ENCODE data around the gene TMEM267. TPM values are rescaled to one million over a fixed set of nuclear protein-coding genes. Genes with fewer than 3 reads are reported as not detected.

The TMEM267 gene
- total and polyA plus RNA-seq, 2 experiments from 2014 or later, result 6.5 to 11.2 TPM

DNA sequence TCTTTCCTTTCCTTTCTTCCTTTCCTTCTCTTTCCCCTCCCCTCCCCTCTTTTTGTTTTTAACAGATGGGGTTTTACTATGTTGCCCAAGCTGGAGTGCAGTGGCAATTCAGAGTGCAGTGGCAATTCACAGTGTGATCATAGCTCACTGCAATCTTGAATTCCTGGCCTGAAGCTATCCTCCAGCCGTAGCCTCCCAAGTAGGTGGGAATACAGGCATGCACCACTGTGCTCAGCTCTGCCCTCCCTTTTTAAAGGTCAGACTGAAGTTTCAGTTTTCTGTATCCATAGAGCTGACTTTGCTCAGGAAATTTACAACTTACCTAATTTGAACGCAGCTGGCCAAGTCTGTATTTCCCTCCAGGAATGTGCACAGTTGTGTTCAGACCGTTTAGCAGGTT is 72.2 kb downstream of the TMEM267 start (continued):
- TF ChIP-seq, protein P1, sequence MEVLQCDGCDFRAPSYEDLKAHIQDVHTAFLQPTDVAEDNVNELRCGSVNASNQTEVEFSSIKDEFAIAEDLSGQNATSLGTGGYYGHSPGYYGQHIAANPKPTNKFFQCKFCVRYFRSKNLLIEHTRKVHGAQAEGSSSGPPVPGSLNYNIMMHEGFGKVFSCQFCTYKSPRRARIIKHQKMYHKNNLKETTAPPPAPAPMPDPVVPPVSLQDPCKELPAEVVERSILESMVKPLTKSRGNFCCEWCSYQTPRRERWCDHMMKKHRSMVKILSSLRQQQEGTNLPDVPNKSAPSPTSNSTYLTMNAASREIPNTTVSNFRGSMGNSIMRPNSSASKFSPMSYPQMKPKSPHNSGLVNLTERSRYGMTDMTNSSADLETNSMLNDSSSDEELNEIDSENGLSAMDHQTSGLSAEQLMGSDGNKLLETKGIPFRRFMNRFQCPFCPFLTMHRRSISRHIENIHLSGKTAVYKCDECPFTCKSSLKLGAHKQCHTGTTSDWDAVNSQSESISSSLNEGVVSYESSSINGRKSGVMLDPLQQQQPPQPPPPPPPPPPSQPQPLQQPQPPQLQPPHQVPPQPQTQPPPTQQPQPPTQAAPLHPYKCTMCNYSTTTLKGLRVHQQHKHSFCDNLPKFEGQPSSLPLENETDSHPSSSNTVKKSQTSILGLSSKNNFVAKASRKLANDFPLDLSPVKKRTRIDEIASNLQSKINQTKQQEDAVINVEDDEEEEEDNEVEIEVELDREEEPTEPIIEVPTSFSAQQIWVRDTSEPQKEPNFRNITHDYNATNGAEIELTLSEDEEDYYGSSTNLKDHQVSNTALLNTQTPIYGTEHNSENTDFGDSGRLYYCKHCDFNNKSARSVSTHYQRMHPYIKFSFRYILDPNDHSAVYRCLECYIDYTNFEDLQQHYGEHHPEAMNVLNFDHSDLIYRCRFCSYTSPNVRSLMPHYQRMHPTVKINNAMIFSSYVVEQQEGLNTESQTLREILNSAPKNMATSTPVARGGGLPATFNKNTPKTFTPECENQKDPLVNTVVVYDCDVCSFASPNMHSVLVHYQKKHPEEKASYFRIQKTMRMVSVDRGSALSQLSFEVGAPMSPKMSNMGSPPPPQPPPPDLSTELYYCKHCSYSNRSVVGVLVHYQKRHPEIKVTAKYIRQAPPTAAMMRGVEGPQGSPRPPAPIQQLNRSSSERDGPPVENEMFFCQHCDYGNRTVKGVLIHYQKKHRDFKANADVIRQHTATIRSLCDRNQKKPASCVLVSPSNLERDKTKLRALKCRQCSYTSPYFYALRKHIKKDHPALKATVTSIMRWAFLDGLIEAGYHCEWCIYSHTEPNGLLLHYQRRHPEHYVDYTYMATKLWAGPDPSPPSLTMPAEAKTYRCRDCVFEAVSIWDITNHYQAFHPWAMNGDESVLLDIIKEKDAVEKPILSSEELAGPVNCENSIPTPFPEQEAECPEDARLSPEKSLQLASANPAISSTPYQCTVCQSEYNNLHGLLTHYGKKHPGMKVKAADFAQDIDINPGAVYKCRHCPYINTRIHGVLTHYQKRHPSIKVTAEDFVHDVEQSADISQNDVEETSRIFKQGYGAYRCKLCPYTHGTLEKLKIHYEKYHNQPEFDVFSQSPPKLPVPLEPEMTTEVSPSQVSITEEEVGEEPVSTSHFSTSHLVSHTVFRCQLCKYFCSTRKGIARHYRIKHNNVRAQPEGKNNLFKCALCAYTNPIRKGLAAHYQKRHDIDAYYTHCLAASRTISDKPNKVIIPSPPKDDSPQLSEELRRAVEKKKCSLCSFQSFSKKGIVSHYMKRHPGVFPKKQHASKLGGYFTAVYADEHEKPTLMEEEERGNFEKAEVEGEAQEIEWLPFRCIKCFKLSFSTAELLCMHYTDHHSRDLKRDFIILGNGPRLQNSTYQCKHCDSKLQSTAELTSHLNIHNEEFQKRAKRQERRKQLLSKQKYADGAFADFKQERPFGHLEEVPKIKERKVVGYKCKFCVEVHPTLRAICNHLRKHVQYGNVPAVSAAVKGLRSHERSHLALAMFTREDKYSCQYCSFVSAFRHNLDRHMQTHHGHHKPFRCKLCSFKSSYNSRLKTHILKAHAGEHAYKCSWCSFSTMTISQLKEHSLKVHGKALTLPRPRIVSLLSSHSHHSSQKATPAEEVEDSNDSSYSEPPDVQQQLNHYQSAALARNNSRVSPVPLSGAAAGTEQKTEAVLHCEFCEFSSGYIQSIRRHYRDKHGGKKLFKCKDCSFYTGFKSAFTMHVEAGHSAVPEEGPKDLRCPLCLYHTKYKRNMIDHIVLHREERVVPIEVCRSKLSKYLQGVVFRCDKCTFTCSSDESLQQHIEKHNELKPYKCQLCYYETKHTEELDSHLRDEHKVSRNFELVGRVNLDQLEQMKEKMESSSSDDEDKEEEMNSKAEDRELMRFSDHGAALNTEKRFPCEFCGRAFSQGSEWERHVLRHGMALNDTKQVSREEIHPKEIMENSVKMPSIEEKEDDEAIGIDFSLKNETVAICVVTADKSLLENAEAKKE (CRISPR knock-in tag; IDR thresholded peaks at IDR 0.05), result no peak
- no peak for TF ChIP-seq ZNF331 (CRISPR knock-in tag; IDR thresholded peaks at IDR 0.05; ENCODE audit: low read depth)

DNA sequence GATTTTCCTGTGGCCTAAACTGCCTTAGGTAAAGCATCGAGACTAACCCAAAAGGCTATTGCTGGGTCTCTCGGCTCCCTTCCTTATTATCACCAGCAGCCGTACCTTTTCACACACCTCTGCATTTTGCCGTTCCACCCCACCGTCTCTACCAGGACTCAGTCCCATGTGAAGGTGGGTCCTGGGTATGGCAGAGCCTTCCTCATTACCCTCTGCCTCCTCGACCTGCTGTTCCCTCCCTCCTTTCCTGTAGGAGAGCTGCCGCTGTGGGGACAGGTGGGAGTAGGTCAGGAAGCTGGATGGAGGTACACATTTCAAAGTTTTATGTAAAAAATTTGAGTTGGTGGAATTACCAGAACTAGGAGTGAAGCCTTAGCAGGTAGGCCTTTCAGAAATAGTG is 73.3 kb downstream of the TMEM267 start:
- peaks cover 4% of the 10 kb centered on the region; the same call in 2 of the 3 replicates for H3K4me1 Mint-ChIP-seq
- no peak overlapping the region for H3K27ac ChIP-seq (ENCODE audit: low read depth)
- H3K4me3 Mint-ChIP-seq, result no peak overlapping the region
- DNase-seq (ENCODE audit: low spot score) (no peak), ATAC-seq (no peak)
- H3K27ac Mint-ChIP-seq, result no peak overlapping the region
- H3K9me2 ChIP-seq (ENCODE audit: insufficient read depth), result no peaks in the 10 kb centered on the region
- no peaks in the 10 kb centered on the region for H3K27me3 Mint-ChIP-seq (ENCODE audit: insufficient read depth, low read depth, poor library complexity)
- no peaks in the 10 kb centered on the region for H3K36me3 Mint-ChIP-seq (ENCODE audit: low read depth)
- no peaks in the 10 kb centered on the region for H4K20me1 ChIP-seq (replicated peaks; ENCODE audit: insufficient read depth)
- H3K79me2 ChIP-seq (replicated peaks; ENCODE audit: insufficient read depth), result no peaks in the 10 kb centered on the region
- no peak overlapping the region for H3K4me3 ChIP-seq
- no peak overlapping the region; the same call in 1 of the 2 replicates for H2AFZ ChIP-seq
- TF ChIP-seq POLR2AphosphoS5 (IDR thresholded peaks at IDR 0.05; ENCODE audit: low read depth) (no peak), JUNB (IDR thresholded peaks at IDR 0.05; ENCODE audit: unreplicated experiment) (no peak), CREB1 (CRISPR knock-in tag; IDR thresholded peaks at IDR 0.05; ENCODE audit: low read depth) (no peak), STAT1 (IDR thresholded peaks at IDR 0.05; ENCODE audit: unreplicated experiment) (no peak)
- no peaks in the 10 kb centered on the region for H3K36me3 ChIP-seq (ENCODE audit: insufficient read depth)
- H3K27me3 ChIP-seq (ENCODE audit: insufficient read depth), result no peaks in the 10 kb centered on the region
- no peak overlapping the region for H3K4me2 ChIP-seq
- no peaks in the 10 kb centered on the region; the same call in 1 of the 2 replicates for H3K4me1 ChIP-seq (ENCODE audit: insufficient read depth)
- H3K9me3 Mint-ChIP-seq, result peaks cover 9% of the 10 kb centered on the region; the same call in 2 of the 3 replicates
- no peaks in the 10 kb centered on the region for H3F3A ChIP-seq (replicated peaks; ENCODE audit: low read depth)
